ENCODE results near the gene MRPL9.

Gene MRPL9

DNA sequence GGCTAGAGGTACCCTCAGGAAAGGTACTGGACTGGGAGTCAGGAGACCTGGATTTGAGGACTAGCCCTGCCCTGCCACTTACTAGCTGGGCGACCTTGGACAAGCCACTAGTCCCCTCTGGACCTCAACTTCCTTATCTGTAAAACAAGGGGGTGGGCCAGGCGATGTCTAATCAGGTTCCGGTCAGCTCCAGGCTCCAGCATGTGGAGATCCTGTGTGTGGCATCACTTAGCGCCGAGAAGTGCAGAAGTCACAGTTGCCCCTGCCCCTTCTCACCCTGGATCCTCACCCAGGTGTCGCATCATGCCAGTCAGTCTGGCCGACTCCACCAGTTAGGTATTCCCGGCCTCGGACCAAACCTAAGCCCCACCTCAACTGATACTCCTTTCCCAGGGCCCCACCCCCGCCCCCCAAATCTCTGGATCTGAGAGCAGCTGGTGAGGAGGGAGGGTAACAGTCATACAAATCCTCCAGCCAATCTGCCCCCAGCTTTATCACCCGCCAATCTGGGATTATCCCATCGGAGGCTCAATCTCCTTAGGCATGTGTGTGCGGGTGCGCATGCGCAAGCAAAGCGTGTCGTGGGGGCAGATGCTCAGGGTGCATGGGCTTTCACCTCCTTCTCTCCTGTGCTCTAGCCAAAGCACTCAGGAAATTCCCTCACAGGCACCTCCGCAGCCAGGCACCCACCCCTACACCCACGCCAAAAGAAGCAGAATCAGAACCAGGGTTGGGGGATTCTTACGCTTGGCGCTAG is 52.1 kb downstream of the MRPL9 start:
- DNase-seq (ENCODE audit: low spot score), result no peak

DNA sequence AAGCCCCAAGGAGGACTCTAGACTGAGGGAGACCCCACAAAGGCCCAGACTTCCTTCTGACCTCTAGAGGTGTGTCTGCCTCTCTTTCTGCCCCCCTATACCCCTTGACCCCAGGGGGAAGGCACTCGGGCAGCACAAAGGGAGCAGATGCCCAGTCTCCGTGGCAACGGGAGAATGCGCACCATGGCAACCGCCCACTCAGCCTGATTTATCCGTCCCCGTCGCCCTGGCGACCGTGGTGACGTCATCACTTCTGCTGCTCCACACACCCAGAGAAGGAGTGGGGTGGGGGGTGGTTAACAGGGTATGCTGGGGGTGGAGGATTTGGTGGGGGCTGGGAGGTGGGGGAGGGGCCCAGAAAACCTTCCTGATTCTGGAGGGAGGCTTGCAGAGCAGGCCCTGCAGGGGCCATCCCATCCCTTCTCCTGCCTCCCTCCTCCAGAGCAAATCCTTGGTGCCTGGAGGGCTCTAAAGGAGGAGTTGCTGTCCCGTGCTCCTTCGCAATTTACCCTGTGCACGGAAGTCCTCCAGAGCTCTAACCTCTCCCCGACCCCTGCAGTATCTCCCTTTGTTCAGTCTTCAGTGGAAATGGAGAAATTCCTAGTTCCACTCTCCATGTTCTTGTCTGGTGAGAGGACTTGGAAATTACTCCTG is 53.0 kb downstream of the MRPL9 start:
- no peak for DNase-seq (ENCODE audit: low spot score)
